GM21786 (cell line): ENCODE measurements around the gene CD300C.
"Not testable (repeated sequence)": the region's sequence is repeated elsewhere in the genome, so short reads cannot be mapped to it uniquely, and the experiment has no call there.

Source experiments
- ATAC-seq: cut with Tn5 transposase; IDR thresholded peaks from one replicate; pipeline ENCODE4 v1.9.1; 2021; ENCODE audit not compliant: unreplicated experiment

Gene CD300C

DNA sequence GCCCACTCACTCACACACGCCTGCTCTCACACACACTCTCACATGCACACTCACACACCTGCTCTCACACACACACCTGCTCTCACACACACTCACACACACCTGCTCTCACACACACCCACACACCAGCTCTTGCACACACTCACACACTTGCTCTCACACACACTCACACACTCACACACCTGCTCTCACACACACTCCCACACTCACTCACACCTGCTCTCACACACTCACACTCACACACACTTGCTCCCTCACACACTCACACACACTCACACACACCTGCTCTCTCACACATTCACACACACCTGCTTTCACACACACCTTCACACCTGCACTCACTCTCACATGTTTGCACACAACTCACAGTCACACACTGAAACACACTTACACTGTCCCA, 17.4 kb upstream of the CD300C start:
- ATAC-seq = no peak

DNA sequence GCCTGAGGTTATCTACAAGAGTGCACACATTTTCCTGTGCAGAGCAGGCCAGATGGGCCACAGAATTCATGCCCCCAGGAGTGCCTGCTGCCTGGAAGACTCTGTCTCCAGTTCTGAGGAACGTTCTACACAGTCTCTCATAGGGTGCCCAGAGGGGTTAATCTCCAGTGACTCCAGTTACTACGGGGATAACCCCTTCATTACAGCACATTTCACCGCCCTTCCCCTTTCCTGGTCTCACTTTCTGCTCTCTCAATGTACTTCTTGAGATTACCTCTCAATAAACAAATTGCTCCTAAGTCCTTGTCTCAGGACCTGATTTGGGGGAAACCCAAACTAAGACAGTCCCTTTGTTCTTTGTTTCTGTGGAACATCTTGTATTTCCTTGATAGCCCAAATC, 15.7 kb upstream of the CD300C start:
- ATAC-seq = no peak

DNA sequence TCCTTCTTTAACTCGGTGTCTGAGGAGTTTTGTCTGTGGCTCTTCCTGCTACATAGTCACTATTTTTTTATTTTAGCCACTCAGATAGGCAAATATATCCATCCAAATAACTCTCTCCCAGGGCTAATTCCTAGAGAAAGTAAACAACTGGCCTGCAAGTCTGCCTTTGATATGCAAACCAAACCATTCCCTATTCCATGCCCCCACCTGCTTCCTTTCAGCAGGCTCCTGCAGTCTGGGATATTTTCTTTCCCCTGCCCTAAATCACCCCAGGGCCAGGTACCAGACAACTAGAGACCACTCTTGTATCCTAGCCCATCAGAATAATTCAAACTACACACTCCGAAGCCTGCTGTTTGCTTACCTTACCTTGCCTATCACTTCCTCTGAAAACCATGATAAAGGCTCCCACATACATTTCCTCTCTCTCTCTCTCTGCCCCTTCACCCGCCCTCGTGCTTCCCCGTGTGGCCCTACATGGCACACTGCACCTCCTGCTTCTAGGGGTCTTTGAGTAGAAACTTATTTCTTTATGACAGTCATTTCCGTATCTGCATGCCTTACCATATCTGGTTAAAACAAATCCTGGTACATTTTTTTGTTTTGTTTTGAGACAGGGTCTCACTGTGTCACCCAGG, 13.1 kb upstream of the CD300C start:
- no peak for ATAC-seq

DNA sequence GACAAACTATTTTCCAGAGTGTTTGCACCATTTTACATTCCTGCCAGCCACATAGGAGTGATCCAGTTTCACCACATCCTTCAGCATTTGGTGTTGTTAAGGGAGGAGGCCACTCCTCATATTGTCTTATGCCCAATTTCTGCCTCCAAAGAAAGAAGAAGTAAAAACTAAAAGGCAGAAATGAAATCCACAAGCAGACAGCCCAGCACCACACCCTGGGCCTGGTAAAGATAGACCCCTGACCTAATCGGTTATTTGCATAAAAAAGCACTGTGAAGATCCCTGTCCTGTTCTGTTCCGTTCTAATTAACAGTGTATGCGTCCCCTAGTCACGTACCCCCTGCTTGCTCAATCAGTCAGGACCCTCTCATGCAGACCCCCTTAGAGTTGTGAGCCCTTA, 12.5 kb upstream of the CD300C start:
- not testable (repeated sequence) for ATAC-seq

DNA sequence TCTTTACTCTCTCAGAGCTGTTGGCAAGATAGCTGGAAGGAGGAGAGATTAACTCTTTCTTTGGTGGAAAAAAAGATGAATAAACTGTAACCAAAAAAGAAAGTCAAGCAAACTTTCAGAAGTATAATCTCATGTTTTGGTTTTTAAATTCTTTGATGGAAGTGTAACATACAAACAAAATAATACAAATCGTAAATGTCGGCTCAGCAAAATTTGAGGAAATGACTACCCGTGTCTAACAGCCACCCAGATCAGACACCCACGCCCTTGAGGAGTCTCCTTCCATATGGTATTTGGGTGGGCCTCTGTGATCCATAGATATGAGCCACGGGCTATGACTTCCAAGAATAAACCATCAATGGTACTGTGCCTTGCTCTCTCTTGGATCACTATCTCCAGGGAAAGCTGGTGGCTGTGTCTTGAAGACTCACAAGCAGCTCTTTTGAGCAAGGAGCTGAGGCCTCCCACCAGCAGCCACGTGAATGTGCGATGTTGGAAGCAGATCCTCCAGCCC, 9.6 kb upstream of the CD300C start:
- ATAC-seq = no peak

DNA sequence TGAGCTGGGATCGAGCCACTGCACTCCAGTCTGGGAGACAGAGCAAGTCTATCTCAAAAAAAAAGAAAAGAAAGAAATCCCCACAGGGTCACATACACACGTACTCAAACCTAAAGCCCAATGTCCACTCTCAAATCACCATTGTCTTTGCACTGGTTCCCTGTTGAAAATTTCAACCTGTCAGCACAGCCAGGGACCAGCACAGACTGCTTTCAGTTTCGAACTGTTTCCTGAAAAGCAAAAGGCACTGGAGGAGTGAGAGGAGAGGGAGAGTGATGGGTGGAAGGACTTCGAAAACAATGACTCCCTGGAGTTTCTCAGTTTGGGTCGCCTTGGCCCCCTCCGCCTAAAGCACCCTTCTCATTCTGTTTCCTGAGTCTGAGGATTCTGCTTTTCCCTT, 9.0 kb upstream of the CD300C start:
- ATAC-seq = no peak

DNA sequence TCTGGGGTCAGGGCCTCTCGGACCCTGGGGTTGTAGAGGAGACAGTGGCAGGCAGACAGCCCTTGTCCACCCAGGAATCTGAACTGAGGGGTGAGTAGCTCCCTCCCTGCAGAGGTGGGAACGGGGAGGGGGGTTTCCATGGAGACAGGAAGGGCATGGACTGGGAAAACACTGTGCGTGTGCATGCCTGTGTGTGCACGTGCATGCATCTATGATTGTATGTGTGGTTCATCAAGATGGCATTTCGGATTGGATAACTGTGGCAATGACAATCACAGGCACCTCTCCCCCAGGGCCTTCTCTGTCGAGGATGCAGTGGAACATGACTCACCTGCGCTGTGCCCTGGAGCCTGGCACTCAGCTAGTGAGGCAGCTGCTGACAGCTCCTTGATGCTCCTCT, 6.1 kb upstream of the CD300C start:
- ATAC-seq = no peak

DNA sequence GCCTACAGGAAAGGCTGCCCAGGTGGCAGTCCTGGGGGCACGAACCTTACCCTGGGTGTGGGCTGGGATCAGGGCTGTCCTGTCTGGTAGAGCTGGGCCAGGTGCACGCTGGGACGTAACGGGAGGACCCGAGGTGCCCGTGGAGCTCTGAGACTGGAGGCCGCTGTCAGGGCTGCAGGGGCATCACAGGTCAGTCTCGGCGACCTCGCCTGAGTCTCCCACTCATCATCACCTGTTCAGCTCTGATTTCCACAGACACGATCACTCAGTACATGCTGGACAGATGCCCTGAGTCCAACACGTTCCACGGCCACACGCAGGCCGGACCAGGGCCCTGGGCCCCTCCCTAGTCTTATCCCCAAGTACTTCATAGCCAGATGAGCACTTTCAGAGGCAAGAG, 4.7 kb upstream of the CD300C start:
- ATAC-seq = no peak

DNA sequence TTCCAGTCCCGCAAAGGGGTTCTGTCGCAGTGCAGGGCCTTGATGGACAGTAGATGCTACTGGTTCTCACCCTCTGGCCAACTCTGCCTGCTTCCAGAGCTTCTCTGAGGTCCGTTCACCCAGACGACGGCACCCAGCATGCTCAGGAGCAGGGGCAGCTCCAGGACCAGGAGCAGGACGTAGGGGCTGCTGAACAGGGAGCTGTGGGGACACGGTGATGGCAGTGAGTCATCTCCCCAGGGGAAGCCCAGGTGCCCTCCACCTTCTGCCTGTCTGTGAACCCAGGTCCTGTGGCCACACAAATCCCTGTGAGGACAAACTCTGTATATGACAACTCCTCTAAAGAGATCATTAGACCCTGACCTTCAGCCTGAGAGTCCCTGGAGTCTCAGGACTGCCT, 3.4 kb upstream of the CD300C start:
- ATAC-seq = no peak

DNA sequence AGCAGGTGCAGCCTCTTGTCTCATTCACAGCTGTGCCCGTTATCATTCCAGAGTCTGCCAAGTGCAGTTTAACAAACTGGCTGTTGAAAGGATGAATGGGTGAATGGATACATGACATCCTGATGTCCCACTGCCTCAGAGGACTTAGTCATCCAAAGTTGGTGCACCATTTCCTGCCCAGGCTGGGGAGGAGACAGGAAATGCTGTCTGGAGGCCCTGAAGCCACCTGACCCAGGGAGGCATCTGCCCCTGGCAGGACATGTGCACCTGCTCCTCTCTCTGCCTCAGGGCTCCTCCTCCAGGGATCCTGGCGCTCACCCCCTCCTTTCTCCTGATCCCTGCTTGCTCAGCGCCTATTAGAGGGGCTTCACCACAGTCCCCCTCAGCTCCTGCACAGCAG, 1.8 kb upstream of the CD300C start:
- ATAC-seq = no peak

DNA sequence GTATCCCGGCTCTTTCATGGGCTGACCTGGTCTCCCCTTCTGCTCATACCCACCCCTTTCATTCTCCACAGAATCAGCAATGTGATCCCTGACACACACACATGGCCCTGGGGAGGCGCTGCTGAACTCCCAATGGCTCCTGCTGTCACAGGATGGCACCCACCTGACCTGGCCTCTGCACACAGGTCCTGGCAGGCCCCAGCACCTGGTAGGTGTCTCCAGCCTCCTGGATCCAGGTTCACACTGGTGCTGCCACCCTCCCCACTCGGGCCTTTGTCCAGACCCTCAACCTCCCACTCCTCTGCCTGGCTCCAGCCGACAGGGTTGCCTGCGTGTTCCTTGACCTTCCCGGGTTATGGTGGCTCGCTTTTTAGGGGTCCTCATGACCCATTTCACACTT, 1.3 kb upstream of the CD300C start:
- ATAC-seq = no peak

DNA sequence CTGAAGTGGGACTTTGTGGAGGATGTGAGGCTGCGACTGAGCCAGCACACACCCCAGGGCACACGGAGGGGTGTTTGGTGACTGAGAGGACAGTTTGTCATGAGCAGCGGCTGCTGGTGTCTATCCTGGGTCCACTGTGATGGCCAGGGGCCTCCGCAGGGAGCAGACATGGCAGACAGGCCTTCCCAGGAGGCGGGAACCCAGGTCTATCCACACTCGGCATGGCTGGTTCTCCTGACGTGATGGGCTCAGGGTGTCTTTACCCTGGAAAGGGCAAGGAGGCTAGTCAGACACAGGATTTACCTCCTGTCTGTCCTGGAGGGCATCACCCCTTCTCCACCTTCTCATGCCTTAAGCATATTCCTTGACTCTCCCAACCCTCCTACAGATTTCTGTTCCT, 671 bp upstream of the CD300C start:
- no peak for ATAC-seq

DNA sequence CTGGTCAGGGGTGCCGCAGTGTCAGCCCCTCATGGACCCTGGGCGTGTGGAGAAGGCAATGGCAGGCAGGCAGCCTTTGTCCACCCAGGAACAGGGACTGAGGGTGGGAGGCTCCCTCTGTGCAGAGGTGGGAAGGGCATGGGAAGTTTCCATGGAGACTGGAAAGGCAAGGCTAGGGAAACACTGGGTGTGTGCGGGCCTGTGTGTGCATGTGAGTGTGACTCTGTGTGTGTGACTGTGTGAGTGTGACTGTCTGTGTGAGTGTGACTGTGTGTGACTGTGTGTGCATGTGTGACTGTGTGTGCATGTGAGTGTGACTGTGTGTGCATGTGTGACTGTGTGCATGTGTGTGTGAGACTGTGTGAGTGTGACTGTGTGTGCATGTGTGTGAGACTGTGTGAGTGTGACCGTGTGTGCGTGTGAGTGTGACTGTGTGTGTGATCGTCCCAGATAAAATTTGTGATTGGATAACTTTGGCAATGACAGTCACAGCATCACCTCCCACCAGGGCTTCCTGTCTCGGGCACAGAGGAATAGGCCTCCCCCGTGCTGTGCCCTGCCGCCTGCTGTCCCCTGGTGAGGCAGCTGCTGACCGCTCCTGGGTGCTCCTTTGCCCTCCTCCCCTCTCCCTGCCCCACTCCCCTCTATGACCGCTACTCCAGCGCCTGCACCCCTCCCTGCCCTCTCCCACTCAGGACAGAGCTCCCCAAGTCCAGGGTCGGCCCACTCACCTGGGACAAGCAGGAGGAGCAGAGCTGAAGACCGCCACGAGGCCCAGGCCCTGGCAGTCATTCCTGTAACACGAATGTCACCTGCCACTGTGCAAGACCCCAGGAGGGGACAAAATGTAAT, 698 bp downstream of the CD300C start:
- no peak for ATAC-seq

DNA sequence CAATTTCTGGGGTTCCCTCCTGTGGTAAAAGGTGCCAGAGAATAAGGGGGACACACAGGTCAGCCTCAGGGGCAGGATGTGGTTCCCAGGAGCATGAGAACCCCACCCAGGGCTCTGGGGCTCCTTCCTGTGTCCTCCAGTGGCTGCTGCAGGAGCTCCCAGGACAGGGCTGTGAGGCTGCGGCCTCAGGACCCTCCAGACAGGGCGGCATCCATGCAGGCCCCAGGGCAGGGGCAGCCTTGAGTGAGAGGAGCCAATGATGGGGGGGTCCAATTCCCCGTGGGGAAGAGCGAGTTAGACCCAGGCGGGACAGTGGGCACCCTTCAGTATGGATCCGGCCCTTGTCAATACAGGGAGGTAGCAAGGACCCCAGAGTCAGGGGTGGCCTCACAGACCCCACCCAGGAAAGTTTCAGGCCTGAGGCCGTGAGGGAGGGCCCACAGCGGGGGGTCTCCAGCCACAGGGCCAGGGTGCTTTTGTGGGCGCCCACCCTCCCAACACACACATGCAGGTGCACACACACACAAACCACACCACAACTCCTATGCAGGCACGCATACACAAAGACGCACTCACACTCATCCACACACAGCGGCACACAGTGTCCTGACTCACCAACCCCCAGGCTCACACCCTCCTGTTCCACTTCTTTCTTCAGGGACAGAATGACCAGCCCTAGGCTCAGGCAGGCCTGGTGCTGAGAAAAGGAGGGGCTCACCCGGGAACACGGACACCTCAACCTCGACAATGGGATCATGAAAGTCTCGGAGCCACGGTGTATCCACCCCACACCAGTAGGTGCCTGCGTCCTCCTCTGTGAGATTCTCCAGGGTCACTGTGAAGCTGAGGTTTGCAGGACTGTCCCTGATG, 1.8 kb downstream of the CD300C start:
- no peak for ATAC-seq

DNA sequence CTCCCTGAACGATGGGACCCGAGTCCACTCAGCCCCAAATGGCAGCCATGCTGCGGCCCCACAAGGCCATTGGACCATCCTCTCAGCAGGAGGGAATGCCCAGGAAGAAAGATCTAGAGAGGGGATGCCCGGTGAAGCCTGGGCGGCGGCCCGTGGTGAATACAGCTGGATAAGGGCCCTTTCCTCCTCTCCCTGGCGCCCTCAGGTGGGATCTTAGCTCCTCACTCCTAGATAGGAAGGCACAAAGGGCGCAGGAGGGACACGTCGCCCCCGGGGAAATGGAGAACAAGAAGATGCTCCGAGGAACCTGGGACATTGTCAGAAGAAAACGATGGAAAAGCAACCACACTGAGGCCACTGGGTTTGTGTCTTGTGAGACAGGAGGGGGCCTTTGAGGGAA, 2.5 kb downstream of the CD300C start:
- ATAC-seq = no peak

DNA sequence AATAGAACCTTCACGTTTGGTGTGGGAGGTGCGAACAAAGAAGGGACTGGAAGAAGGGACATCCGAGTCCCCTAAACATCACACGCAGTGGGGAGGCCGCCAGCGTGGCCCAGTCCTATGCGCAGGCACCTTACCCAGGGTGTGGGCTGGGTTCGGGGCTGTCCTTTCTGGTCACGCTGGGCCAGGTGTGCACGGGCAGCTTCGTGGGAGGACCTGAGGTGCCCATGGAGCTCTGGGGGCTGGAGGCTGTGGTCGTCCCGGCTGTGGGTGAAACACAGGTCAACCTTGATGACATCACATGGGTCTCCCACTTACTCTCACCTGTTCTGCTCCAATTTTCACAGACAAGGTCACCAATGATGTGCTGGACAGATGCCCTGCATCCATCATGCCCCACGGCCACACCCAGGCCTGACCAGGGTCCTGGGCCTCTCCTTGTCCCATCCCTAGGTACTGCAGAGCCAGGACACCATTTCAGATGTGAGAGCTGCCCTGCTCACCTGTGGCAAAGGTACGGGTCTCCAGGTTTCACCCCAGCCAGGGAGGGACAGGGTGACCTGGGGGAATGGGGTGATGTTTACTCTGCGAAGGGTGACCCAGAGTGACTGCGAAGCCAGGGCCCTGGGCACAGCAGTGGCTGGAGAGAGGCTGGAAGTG, 3.1 kb downstream of the CD300C start:
- no peak for ATAC-seq

DNA sequence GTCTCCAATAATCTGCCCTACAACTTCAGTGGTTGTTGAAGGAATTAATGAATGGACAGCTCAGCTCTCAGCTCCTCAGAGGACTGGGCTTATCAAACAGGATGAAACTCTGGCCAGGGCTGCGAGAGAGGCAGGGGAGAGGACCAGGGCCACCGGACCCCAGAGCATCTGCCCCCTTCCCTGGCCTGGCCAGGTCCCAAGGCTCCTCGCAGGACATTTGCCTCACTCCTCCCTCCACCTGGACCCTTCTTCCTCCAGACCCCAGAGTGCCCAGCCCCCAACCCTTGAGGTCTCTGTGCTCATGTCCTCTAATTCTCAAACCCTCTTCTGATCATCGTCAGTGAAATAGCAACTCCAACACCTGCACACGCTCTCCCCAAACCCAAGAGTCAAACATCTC, 3.7 kb downstream of the CD300C start:
- ATAC-seq = no peak

DNA sequence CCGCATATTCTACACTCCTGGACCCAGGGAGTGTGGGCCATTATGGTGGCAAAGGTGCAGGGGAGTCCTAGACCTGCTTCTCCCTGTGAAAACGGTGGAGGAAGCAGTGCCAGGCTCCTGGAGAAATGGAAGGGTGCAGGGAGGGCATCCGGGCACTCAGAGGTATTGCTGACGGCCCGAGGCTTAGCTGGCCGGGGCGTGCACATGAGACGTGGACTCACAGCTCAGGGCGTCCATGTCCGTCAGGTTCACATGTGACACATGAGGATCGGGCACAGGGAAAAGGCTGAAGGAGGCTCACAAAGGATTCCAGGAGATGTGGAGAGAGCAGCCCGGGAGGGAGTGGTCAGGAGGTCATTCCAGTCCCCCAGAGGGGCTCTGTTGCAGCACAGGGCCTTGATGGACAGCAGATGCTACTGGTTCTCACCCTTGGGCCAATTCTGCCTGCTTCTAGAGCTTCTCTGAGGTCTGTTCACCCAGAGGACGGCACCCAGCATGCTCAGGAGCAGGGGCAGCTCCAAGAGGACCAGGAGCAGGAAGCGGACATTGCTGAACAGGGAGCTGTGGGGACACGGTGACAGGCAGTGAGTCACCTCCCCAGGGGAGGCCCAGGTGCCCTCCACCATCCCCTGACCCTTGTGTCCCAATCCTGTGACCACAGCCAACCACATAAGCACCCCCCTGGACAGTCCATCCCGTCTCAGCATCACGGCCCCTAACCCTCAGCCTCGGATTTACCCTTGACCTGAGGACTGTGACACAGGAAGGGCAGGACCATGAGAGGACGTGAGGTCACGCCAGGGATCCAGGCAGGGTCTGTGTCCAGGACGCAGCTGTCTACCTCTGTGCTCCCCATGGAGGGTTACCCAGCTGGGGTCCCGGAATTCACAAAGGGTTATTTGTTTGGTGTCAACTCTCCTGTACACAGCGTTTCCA, 4.5 kb downstream of the CD300C start:
- ATAC-seq = no peak

DNA sequence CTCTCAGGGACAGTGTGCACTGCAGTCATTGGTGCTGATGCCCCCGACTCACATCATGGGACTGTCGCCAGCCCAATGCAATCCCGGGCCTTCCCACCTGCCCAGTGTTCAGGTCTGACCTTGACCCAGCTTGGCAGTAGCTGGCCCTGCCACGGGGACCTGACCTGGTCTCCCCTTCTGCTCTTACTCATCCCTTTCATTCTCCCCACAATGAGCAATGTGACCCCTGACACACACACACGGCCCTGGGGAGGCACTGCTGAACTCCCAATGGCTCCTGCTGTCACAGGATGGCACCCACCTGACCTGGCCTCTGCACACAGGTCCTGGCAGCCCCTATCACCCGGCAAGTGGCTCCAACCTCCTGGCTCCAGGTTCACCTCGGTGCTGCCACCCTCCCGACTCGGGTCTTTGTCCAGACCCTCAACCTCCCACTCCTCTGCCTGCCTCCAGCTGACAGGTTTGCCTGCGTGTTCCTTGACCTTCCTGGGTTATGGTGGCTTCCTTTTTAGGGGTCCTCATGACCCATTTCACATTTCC, 6.6 kb downstream of the CD300C start:
- ATAC-seq = no peak

DNA sequence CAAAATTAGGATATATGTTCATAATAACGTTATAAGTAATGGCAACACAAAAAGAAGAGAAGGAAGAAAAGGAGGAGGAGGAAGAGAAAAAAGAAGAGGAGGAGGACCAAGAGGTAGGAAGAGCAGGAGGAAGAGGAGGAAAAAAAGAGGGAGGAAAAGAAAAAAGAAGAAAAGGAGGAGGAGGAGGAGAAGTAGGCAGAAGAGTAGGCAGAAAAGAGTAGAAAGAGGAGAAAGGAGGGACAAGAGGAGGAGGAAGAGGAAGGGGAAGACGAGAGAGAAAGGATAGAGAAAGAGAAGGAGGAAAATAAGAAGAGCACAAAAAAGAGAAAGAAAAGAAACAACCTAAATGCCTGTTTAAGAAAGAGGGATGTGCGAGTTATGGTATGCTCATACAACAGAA, 9.0 kb downstream of the CD300C start:
- ATAC-seq = no peak
